Cardiac fibroblast (primary cell): ENCODE measurements around the gene RNU6-9.
A peak's percentile ranks its signal among the peaks of the same experiment; 100 is the strongest.

Experiments used
- DNase-seq, 2 donors: peaks; one replicate each; pipeline versions ENCODE4 v3.0.0 to v3.0.0-alpha.2; 2010; ENCODE audit warnings: low read depth in 2 of 2
- H3K4me3 ChIP-seq, 2 donors: replicated peaks in 1 of 2; 1 replicate in 1 of 2; 2 replicates in 1 of 2; pipeline ENCODE4 v1.5.1; 2011; ENCODE audit warnings: low read depth in 2 of 2, low read length in 2 of 2, mild to moderate bottlenecking in 2 of 2, moderate library complexity in 1 of 2
- CTCF ChIP-seq: IDR thresholded peaks from one replicate; pipeline ENCODE4 v1.5.1; 2011; ENCODE audit warnings: low read depth, mild to moderate bottlenecking, low read length, inconsistent platforms

The RNU6-9 gene

GRCh38 chr19:917323-918151 lies 24.3 kb downstream of the RNU6-9 start, which contains the start of gene KISS1R:
Gene KISS1R, plus strand, starts transcription at chr19:917333. Its CDS starts 170 bp downstream, at chr19:917503.
- peak; percentile 25 for TF ChIP-seq CTCF
- DNase-seq: peak in 1 of 2 donors; percentile 29
- no peak within 1 kb of the TSS for H3K4me3 ChIP-seq

GRCh38 chr19:918152-918437 lies 24.8 kb downstream of the RNU6-9 start:
- no peak overlapping the region for H3K4me3 ChIP-seq
- no peak for TF ChIP-seq CTCF
- no peak for DNase-seq

GRCh38 chr19:918481-919198 lies 25.4 kb downstream of the RNU6-9 start:
- TF ChIP-seq CTCF: no peak
- H3K4me3 ChIP-seq: no peak overlapping the region
- DNase-seq: no peak

- no peak overlapping the region for H3K4me3 ChIP-seq
- DNase-seq: no peak
- no peak for TF ChIP-seq CTCF
These were observed 26.1 kb downstream of the RNU6-9 start for GRCh38 chr19:919199-920050.

- DNase-seq: peak in 1 of 2 donors; percentile 43
- H3K4me3 ChIP-seq: peak overlapping the region; percentile 11 to 14
- no peak for TF ChIP-seq CTCF
These were observed 27.0 kb downstream of the RNU6-9 start for GRCh38 chr19:920051-920864.

- H3K4me3 ChIP-seq: peak overlapping the region; percentile 72 to 78
- no peak for DNase-seq
- TF ChIP-seq CTCF: no peak
These were observed 31.3 kb downstream of the RNU6-9 start for GRCh38 chr19:924553-925086.
